Lung (tissue), 12 donors: ENCODE results near the gene SEMA6D. TPM values are rescaled to one million over a fixed set of nuclear protein-coding genes. Genes with fewer than 3 reads are reported as not detected.

Experiments used
- ATAC-seq: fragments of 200-7000 bp; cut with Tn5 transposase; one replicate; pipeline ENCODE4 v1.9.1; 2020; ENCODE audit warnings: moderate number of reproducible peaks; ENCODE audit not compliant: insufficient read depth, low FRiP score
- DNase-seq, 3 donors: peaks; one replicate each; pipeline ENCODE4 v3.0.0-alpha.2; 2013 to 2017
- H3K27ac ChIP-seq, 2 donors: one replicate each; pipeline ENCODE4 v1.5.1; 2013; ENCODE audit warnings: mild to moderate bottlenecking in 2 of 2, moderate library complexity in 2 of 2, control low read depth in 1 of 2, inconsistent platforms in 1 of 2, low read depth in 1 of 2, low read length in 1 of 2
- H3K27me3 ChIP-seq, 3 donors: one replicate each; pipeline ENCODE4 v1.5.1; 2013; ENCODE audit warnings: low read length in 2 of 3; ENCODE audit not compliant: control insufficient read depth in 3 of 3, insufficient read depth in 3 of 3
- H3K36me3 ChIP-seq, 4 donors: one replicate each; pipeline ENCODE4 v1.5.1; 2013; ENCODE audit warnings: low read length in 4 of 4, mild to moderate bottlenecking in 1 of 4, moderate library complexity in 1 of 4; ENCODE audit not compliant: control insufficient read depth in 4 of 4, insufficient read depth in 4 of 4
- H3K4me1 ChIP-seq, 5 donors: one replicate each; pipeline ENCODE4 v1.5.1; 2013; ENCODE audit warnings: low read length in 5 of 5, mild to moderate bottlenecking in 2 of 5, moderate library complexity in 1 of 5; ENCODE audit not compliant: control insufficient read depth in 5 of 5, insufficient read depth in 5 of 5
- H3K4me3 ChIP-seq: one replicate; pipeline ENCODE4 v1.5.1; 2013; ENCODE audit warnings: mild to moderate bottlenecking, control low read depth, moderate library complexity
- H3K9ac ChIP-seq, 2 donors: one replicate each; pipeline ENCODE4 v1.5.1; 2013; ENCODE audit warnings: low read length in 2 of 2, control low read depth in 1 of 2; ENCODE audit not compliant: insufficient read depth in 1 of 2
- H3K9me3 ChIP-seq, 4 donors: one replicate each; pipeline ENCODE4 v1.5.1; 2013; ENCODE audit warnings: low read length in 3 of 4, mild to moderate bottlenecking in 1 of 4, moderate library complexity in 1 of 4; ENCODE audit not compliant: control insufficient read depth in 4 of 4, insufficient read depth in 3 of 4
- CTCF ChIP-seq: IDR thresholded peaks from 2 replicates; pipeline ENCODE4 v1.5.1; 2012; ENCODE audit warnings: mild to moderate bottlenecking; ENCODE audit errors: control extremely low read depth, extremely low read depth
- WGBS, 2 donors: extraction: QIAGEN DNeasy Blood & Tissue Kit; methylation state at CpG; one replicate each; pipeline ENCODE4 v1.1.7; 2013; 5-methylcytosine and 5-hydroxymethylcytosine counted together
- polyA plus RNA-seq, 2 donors: library from polyadenylated mRNA; stranded (reverse); fragments of 200-250 nt; gene quantifications; one replicate each; pipeline ENCODE4 v1.2.1, GENCODE V29; 2013
- total RNA-seq, 2 donors: library from RNA; depleted of rRNA in 1 of 2; stranded (reverse); fragments of >200 nt in 1 of 2; gene quantifications; one replicate each; pipeline ENCODE4 v1.2.1, GENCODE V29; 2014 to 2021
- donor health status: control.
- donor health status: control.
- donor health status: Bipolar disorder and iron deficiency.
- donor health status: healthy.
- donor health status: DM: yes; HTN: yes; CAD: no.

SEMA6D gene
- total and polyA plus RNA-seq, 4 donors, result 2.1 to 64.5 (median 4.0) TPM

DNA sequence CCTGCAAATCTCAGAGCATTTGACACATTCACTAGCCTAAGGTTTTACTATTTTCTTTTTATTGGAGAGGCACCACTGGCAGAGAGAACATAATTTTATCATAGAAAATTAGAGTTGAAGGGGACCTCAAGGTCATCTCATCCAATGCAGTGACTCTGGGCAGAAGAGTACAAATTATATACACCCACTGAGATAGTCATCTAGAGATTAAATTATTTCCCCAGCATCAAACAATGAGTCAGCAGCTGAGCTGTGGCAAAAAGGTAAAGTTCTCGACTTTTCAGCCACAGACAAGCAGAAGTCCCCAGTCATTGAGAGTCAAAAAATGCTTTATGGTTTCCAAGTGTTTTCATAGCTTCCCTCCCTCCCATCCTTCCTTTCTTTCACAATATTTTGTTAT, 39.3 kb upstream of the SEMA6D start:
- ATAC-seq (no peak), DNase-seq (no peak)
- no peaks in the 10 kb centered on the region for H3K36me3 ChIP-seq
- peaks cover 0 to 4% (median 0%) of the 10 kb centered on the region in 4 donors for H3K9me3 ChIP-seq
- no peak for TF ChIP-seq CTCF
- H3K4me3 ChIP-seq, result no peak overlapping the region
- H3K27me3 ChIP-seq, result no peaks in the 10 kb centered on the region
- WGBS, 2 donors, result 22 to 52% methylated on average over 1 of the region's 1 CpG
- peaks cover 0 to 7% (median 0%) of the 10 kb centered on the region in 5 donors for H3K4me1 ChIP-seq
- no peak overlapping the region for H3K9ac ChIP-seq
- H3K27ac ChIP-seq, result no peak overlapping the region

- Histone ChIP-seq H3K4me3 (no peak overlapping the region), H3K36me3 (no peaks in the 10 kb centered on the region), H3K9me3 (no peaks in the 10 kb centered on the region), H3K4me1 (no peaks in the 10 kb centered on the region), H3K9ac (no peak overlapping the region), H3K27ac (no peak overlapping the region), H3K27me3 (no peaks in the 10 kb centered on the region)
- ATAC-seq (no peak), DNase-seq (no peak)
- WGBS, 2 donors, result 93 to 94% methylated on average over 4 of the region's 4 CpGs
- TF ChIP-seq CTCF, result no peak
Measured at GRCh38 chr15:47682661-47683060, 34.6 kb upstream of the SEMA6D start.

DNA sequence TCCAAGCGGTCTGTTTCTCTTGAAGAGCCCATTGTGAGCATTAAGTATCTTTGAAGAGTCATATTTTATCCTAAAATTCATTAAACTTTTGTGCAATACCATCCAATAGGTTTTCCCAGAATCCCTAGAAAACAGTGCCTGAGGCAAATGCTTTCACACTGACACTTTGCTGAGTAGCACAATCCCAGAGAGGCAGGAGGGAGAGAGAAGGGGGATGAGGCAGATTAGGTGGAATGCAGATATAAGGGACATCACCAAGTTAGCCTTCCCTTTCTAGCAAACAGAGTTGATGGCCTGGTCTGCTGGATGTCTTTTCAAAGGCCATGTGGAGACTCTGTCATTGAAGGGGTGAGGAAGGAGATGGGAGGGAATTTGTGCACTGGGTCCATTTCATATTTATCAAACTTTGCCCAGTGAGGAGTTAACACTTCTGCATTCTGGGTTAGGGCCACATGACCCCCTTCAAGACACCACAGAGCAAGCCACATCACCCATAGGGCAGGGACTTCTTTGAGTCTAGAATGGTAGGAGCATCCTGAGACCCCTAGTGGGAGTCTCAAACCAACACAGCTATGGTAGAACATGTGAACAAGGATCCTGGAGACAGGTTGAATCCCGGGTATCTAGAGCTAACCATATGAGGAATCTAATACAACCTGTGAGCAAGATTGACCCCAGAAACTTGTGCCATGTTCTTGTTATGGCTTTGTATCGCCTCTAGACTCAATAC, 32.0 kb upstream of the SEMA6D start:
- Histone ChIP-seq H3K36me3 (no peaks in the 10 kb centered on the region), H3K4me1 (no peaks in the 10 kb centered on the region), H3K9ac (no peak overlapping the region), H3K9me3 (no peaks in the 10 kb centered on the region), H3K27me3 (no peaks in the 10 kb centered on the region), H3K27ac (no peak overlapping the region), H3K4me3 (no peak overlapping the region)
- no peak for ATAC-seq
- DNase-seq, result no peak
- TF ChIP-seq CTCF, result no peak
- 85 to 91% methylated on average over 3 of the region's 3 CpGs for WGBS, 2 donors
